H1 (cell line): ENCODE data around the gene KCNH1. TPM values are rescaled to one million over a fixed set of nuclear protein-coding genes. Genes with fewer than 3 reads are reported as not detected.

ENCODE experiments used
- CTCF ChIA-PET: fragments of 300-600 bp; sonication (Branson Sonifier 250); formaldehyde crosslinking; loops from one replicate; lab custom pipeline; 2021; ENCODE audit not compliant: partially characterized antibody; lab: Charles Lee
- POLR2A ChIA-PET: fragments of 300-600 bp; sonication (Branson Sonifier 250); formaldehyde crosslinking; loops from one replicate; lab custom pipeline; 2021; ENCODE audit warnings: inconsistent platforms; ENCODE audit not compliant: partially characterized antibody; lab: Charles Lee
- DNase-seq, 2 experiments: peaks; one replicate each; pipeline versions ENCODE4 v3.0.0 to v3.0.0-alpha.2; 2010 to 2022; ENCODE audit warnings: low spot score in 2 of 2, low read depth in 1 of 2, mixed read lengths in 1 of 2
- FAIRE-seq: peaks from 2 replicates; lab custom pipeline; 2011; peaks lifted over from hg19 to GRCh38; lab: Jason Lieb, UNC
- H2AFZ ChIP-seq: 2 replicates; pipeline ENCODE4 v1.8.1; 2012; ENCODE audit warnings: low read length, inconsistent platforms
- H2AK5ac ChIP-seq: 2 replicates; pipeline ENCODE4 v1.6.1; 2013; ENCODE audit warnings: low read depth, low read length
- H2BK120ac ChIP-seq: replicated peaks from 2 replicates; pipeline ENCODE3; 2013; ENCODE audit warnings: low read depth, low read length, inconsistent platforms
- H2BK12ac ChIP-seq: 2 replicates; pipeline ENCODE4 v1.6.1; 2013; ENCODE audit warnings: low read depth, low read length
- H2BK15ac ChIP-seq: 2 replicates; pipeline ENCODE4 v1.6.1; 2013; ENCODE audit warnings: low read length
- H2BK20ac ChIP-seq: 2 replicates; pipeline ENCODE4 v1.6.1; 2013; ENCODE audit warnings: low read length
- H2BK5ac ChIP-seq: 2 replicates; pipeline ENCODE4 v1.6.1; 2013; ENCODE audit warnings: low read depth, low read length
- H3K14ac ChIP-seq: 2 replicates; pipeline ENCODE4 v1.6.1; 2013; ENCODE audit warnings: inconsistent platforms; ENCODE audit not compliant: insufficient read length
- H3K18ac ChIP-seq: 2 replicates; pipeline ENCODE4 v1.6.1; 2013; ENCODE audit warnings: low read length; ENCODE audit errors: extremely low read depth
- H3K23ac ChIP-seq: 2 replicates; pipeline ENCODE4 v1.6.1; 2013; ENCODE audit warnings: inconsistent platforms; ENCODE audit not compliant: insufficient read length
- H3K23me2 ChIP-seq: 2 replicates; pipeline ENCODE4 v1.6.1; 2013; ENCODE audit warnings: low read depth, low read length
- H3K27ac ChIP-seq: 2 replicates; pipeline ENCODE4 v1.6.1; 2011; ENCODE audit warnings: low read depth, low read length, inconsistent platforms
- H3K27me3 ChIP-seq, 4 experiments: replicated peaks in 1 of 4; 1 replicate in 1 of 4; 2 replicates in 3 of 4; pipeline versions ENCODE4 v1.6.1 to v1.8.1; 2011 to 2013; ENCODE audit warnings: low read length in 3 of 4, mild to moderate bottlenecking in 3 of 4, inconsistent platforms in 2 of 4, mixed read lengths in 2 of 4, moderate library complexity in 1 of 4; ENCODE audit not compliant: control insufficient read depth in 3 of 4, insufficient read depth in 3 of 4; ENCODE audit errors: extremely low read depth in 1 of 4
- H3K36me3 ChIP-seq, 4 experiments: 2 replicates each; pipeline versions ENCODE4 v1.6.1 to v1.8.1; 2011 to 2013; ENCODE audit warnings: mild to moderate bottlenecking in 4 of 4, low read length in 3 of 4, moderate library complexity in 2 of 4, control low read depth in 1 of 4, inconsistent platforms in 1 of 4; ENCODE audit not compliant: insufficient read depth in 4 of 4, control insufficient read depth in 2 of 4
- H3K4ac ChIP-seq: replicated peaks from 2 replicates; pipeline ENCODE3; 2013; ENCODE audit warnings: low read length, low read depth, mixed read lengths, inconsistent platforms; ENCODE audit not compliant: insufficient read length
- H3K4me1 ChIP-seq, 4 experiments: replicated peaks in 1 of 4; 1 replicate in 1 of 4; 2 replicates in 3 of 4; pipeline versions ENCODE4 v1.6.1 to v1.8.1; 2011 to 2013; ENCODE audit warnings: low read length in 3 of 4, inconsistent platforms in 2 of 4, mixed read lengths in 1 of 4; ENCODE audit not compliant: insufficient read depth in 4 of 4, control insufficient read depth in 3 of 4
- H3K4me2 ChIP-seq, 2 experiments: 2 replicates each; pipeline versions ENCODE4 v1.6.1 to v1.8.1; 2011 to 2013; ENCODE audit warnings: low read depth in 2 of 2, low read length in 2 of 2, control low read depth in 1 of 2, inconsistent platforms in 1 of 2, mild to moderate bottlenecking in 1 of 2; ENCODE audit not compliant: insufficient read depth in 1 of 2
- H3K4me3 ChIP-seq, 4 experiments: fragments of 200-600, 300-600 bp in 1 of 4; sonication (generic), shearing (Covaris generic), sonication (Bioruptor Twin) in 1 of 4; 2 replicates each; pipeline versions ENCODE4 v1.5.1 to v1.8.1; 2011 to 2016; ENCODE audit warnings: low read length in 4 of 4, low read depth in 3 of 4, control low read depth in 2 of 4, inconsistent platforms in 2 of 4, mild to moderate bottlenecking in 2 of 4, mixed read lengths in 1 of 4, moderate library complexity in 1 of 4; ENCODE audit not compliant: insufficient read depth in 2 of 4; ENCODE audit errors: extremely low read depth in 1 of 4
- H3K56ac ChIP-seq: replicated peaks from 2 replicates; pipeline ENCODE3; 2013; ENCODE audit warnings: low read depth, mild to moderate bottlenecking, mixed read lengths, low read length, inconsistent platforms; ENCODE audit not compliant: insufficient read length
- H3K79me1 ChIP-seq: 2 replicates; pipeline ENCODE4 v1.6.1; 2013; ENCODE audit warnings: low read depth, low read length, control low read depth
- H3K79me2 ChIP-seq, 2 experiments: 2 replicates each; pipeline versions ENCODE4 v1.6.1 to v1.8.1; 2012 to 2013; ENCODE audit warnings: low read length in 2 of 2, mild to moderate bottlenecking in 2 of 2, inconsistent platforms in 1 of 2; ENCODE audit not compliant: insufficient read depth in 2 of 2, control insufficient read depth in 1 of 2
- H3K9ac ChIP-seq, 4 experiments: replicated peaks in 1 of 4; 1 replicate in 1 of 4; 2 replicates in 3 of 4; pipeline versions ENCODE4 v1.6.1 to v1.8.1; 2011 to 2013; ENCODE audit warnings: low read depth in 3 of 4, low read length in 3 of 4, control low read depth in 2 of 4, mild to moderate bottlenecking in 2 of 4, moderate library complexity in 2 of 4, inconsistent platforms in 1 of 4; ENCODE audit errors: extremely low read depth in 1 of 4
- H3K9me3 ChIP-seq, 2 experiments: 2 replicates each; pipeline versions ENCODE4 v1.6.1 to v1.8.1; 2012 to 2013; ENCODE audit warnings: mild to moderate bottlenecking in 2 of 2, moderate library complexity in 2 of 2, control low read depth in 1 of 2, inconsistent platforms in 1 of 2, low read depth in 1 of 2, low read length in 1 of 2, mixed read lengths in 1 of 2; ENCODE audit not compliant: insufficient read depth in 2 of 2
- H4K20me1 ChIP-seq, 2 experiments: replicated peaks in 1 of 2; 2 replicates each; pipeline versions ENCODE3 to v1.8.1; 2011 to 2013; ENCODE audit warnings: inconsistent platforms in 2 of 2, low read length in 2 of 2, mild to moderate bottlenecking in 1 of 2; ENCODE audit not compliant: insufficient read depth in 2 of 2, control insufficient read depth in 1 of 2
- H4K5ac ChIP-seq: 2 replicates; pipeline ENCODE4 v1.6.1; 2013; ENCODE audit warnings: low read length, low read depth, mixed read lengths, inconsistent platforms; ENCODE audit not compliant: insufficient read length
- H4K8ac ChIP-seq: 2 replicates; pipeline ENCODE4 v1.8.0; 2013; ENCODE audit warnings: mild to moderate bottlenecking, moderate library complexity, low read length, inconsistent platforms; ENCODE audit not compliant: insufficient read depth; ENCODE audit errors: extremely low read depth
- H4K91ac ChIP-seq: replicated peaks from 2 replicates; pipeline ENCODE3; 2013; ENCODE audit warnings: low read length, mixed read lengths, inconsistent platforms; ENCODE audit not compliant: insufficient read length
- ASH2L ChIP-seq: fragments of 200-600, 300-600 bp; sonication (generic); IDR thresholded peaks from one replicate; pipeline ENCODE4 v1.7.1; 2017; ENCODE audit warnings: low read length
- whole genome bisulfite sequencing, 2 experiments: shearing (Covaris generic) in 1 of 2; methylation state at CpG; one replicate each; pipeline versions ENCODE4 v1.1.6 to v1.1.7; 2013 to 2015; ENCODE audit warnings: low lambda C conversion rate in 2 of 2, mixed read lengths in 2 of 2, inconsistent platforms in 1 of 2, low coverage in 1 of 2, missing lambda C conversion rate in 1 of 2; ENCODE audit not compliant: insufficient replicate concordance in 2 of 2, insufficient coverage in 1 of 2, insufficient read length in 1 of 2; ENCODE audit errors: extremely low coverage in 1 of 2, missing lambda C conversion rate in 1 of 2; 5-methylcytosine and 5-hydroxymethylcytosine counted together
- polyA plus RNA-seq, 7 experiments: library from polyadenylated mRNA; depleted of rRNA in 3 of 7; stranded (reverse) in 5 of 7; unstranded in 2 of 7; fragments of >200 nt in 5 of 7; fragments of 200-250 nt in 2 of 7; gene quantifications; 1 replicate in 5 of 7; 2 replicates in 1 of 7; 4 replicates in 1 of 7; pipeline versions ENCODE4 v1.2.1 to v1.2.3, GENCODE V29; 2011 to 2013; ENCODE audit warnings: missing spikeins in 2 of 7, mixed read lengths in 2 of 7
- total RNA-seq: library from RNA; stranded (reverse); fragmentation: NEBNext Ultra II Directional; extraction: Animal tissue kit (Norgen Biotek cat#: 25700); gene quantifications from 2 replicates; pipeline ENCODE4 v1.2.1, GENCODE V29; 2021

The KCNH1 gene
- total and polyA plus RNA-seq, 2 of the 8 experiments (the other 6 are each of a cell fraction or from before 2014, with no cell fraction given), result 0.27 to 0.34 TPM

DNA sequence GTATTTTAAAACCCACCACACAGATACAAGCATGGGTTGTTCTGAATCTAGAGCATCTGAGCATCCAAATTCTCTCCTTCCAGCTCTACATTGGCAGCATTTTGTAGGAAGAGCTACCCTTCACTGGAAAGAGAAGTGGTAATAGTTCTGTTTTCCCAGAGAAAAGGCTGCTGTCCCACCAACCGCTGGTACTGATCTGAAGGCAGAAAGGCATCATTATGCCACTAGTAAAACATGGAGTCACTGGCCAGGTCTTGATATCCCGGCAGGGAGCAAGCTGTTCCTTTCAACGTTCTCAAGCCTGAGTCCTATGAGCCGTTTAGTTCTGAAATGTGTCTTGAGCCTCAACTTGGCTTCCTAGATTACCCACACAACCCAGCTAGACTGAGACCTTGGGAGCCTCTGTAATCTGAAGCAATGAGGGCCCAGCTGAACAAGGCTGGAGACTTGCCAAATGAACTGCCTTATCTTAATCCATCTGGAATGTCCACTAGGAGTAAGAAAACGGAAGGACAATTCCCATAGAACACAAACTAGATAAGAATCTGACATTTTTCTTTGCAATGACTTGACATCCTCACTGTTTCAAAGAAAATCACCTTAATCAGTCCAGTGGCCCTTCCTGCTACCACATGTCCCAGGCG lies 116.8 kb downstream of the KCNH1 start:
- Histone ChIP-seq H3K14ac (no peak overlapping the region), H4K91ac (no peak overlapping the region), H2AFZ (no peak overlapping the region), H3K18ac (no peak overlapping the region), H3K27me3 (no peaks in the 10 kb centered on the region), H3K4ac (no peak overlapping the region), H2BK15ac (no peak overlapping the region), H3K4me2 (no peak overlapping the region), H3K9me3 (no peaks in the 10 kb centered on the region), H2AK5ac (no peak overlapping the region), H3K56ac (no peak overlapping the region), H4K5ac (no peak overlapping the region), H3K27ac (no peak overlapping the region), H3K4me1 (no peaks in the 10 kb centered on the region), H3K79me1 (no peaks in the 10 kb centered on the region), H3K9ac (no peak overlapping the region), H3K23ac (no peak overlapping the region), H2BK12ac (no peak overlapping the region), H2BK120ac (no peak overlapping the region), H3K23me2 (no peaks in the 10 kb centered on the region), H3K4me3 (no peak overlapping the region), H4K20me1 (no peaks in the 10 kb centered on the region), H3K36me3 (no peaks in the 10 kb centered on the region), H2BK20ac (no peak overlapping the region), H3K79me2 (no peaks in the 10 kb centered on the region), H4K8ac (no peak overlapping the region), H2BK5ac (no peak overlapping the region)
- ChIA-PET CTCF (interaction anchor here (1.1 kb wide), 1 partner anchor 68 kb away, joined by 3 read pairs; no protein-coding TSS in a partner anchor), POLR2A (no interaction called here)
- no peak for DNase-seq
- 78% methylated on average over 6 of the region's 6 CpGs; no CpG with 5 or more reads in 1 of the 2 experiments for WGBS, 2 experiments
- no peak for FAIRE-seq
- no peak for TF ChIP-seq ASH2L
